Measurements from ENCODE around the gene SNRPE.

SNRPE gene

GRCh38 chr1:203860396-203861025, 888 bp upstream of the SNRPE start:
- Histone ChIP-seq H3K36me3 (replicated peaks; ENCODE audit: low read depth, low read length) (peaks cover 32% of the 10 kb centered on the region), H3K4me1 (ENCODE audit: low read length) (peaks cover 8% of the 10 kb centered on the region), H3K27me3 (ENCODE audit: low read depth, low read length) (no peaks in the 10 kb centered on the region), H3K9ac (ENCODE audit: low read length) (0 out of 2 replicates have a peak overlapping the region, but pooled peaks have one; percentile 8), H2AFZ (ENCODE audit: low read depth, low read length) (peak overlapping the region; percentile 8; the same call in 1 of the 2 replicates), H3K4me3 (ENCODE audit: low read length) (peak overlapping the region; percentile 86), H3K9me3 (ENCODE audit: insufficient read depth, low read length) (no peaks in the 10 kb centered on the region), H3K4me2 (ENCODE audit: low read length) (peak overlapping the region; percentile 23), H3K27ac (ENCODE audit: low read length) (no peak overlapping the region), H3K79me2 (ENCODE audit: low read length) (peaks cover 39% of the 10 kb centered on the region), H4K20me1 (ENCODE audit: insufficient read depth, low read length) (0 out of 2 replicates have a peak, but pooled peaks cover 4% of the 10 kb centered on the region)
- TF ChIP-seq CTCF (IDR thresholded peaks at IDR 0.05; ENCODE audit: low read depth, low read length) (no peak), EZH2phosphoT487 (IDR thresholded peaks at IDR 0.05; ENCODE audit: low read depth) (no peak)

- Histone ChIP-seq H4K20me1 (ENCODE audit: insufficient read depth, low read length) (no peaks in the 10 kb centered on the region), H3K4me2 (ENCODE audit: low read length) (no peak overlapping the region), H2AFZ (ENCODE audit: low read depth, low read length) (no peak overlapping the region), H3K9ac (ENCODE audit: low read length) (no peak overlapping the region), H3K4me3 (ENCODE audit: low read length) (no peak overlapping the region), H3K4me1 (ENCODE audit: low read length) (peaks cover 3% of the 10 kb centered on the region), H3K27me3 (ENCODE audit: low read depth, low read length) (no peaks in the 10 kb centered on the region), H3K79me2 (ENCODE audit: low read length) (peaks cover 31% of the 10 kb centered on the region), H3K9me3 (ENCODE audit: insufficient read depth, low read length) (no peaks in the 10 kb centered on the region), H3K36me3 (replicated peaks; ENCODE audit: low read depth, low read length) (peaks cover 57% of the 10 kb centered on the region), H3K27ac (ENCODE audit: low read length) (no peak overlapping the region)
- TF ChIP-seq EZH2phosphoT487 (IDR thresholded peaks at IDR 0.05; ENCODE audit: low read depth) (no peak), CTCF (IDR thresholded peaks at IDR 0.05; ENCODE audit: low read depth, low read length) (no peak)
Observed at GRCh38 chr1:203867802-203868201, 6.4 kb downstream of the SNRPE start.

GRCh38 chr1:203870245-203870644, 8.8 kb downstream of the SNRPE start:
- Histone ChIP-seq H3K79me2 (ENCODE audit: low read length) (0 out of 2 replicates have a peak, but pooled peaks cover 10% of the 10 kb centered on the region), H3K36me3 (replicated peaks; ENCODE audit: low read depth, low read length) (peaks cover 45% of the 10 kb centered on the region), H4K20me1 (ENCODE audit: insufficient read depth, low read length) (no peaks in the 10 kb centered on the region), H3K4me1 (ENCODE audit: low read length) (no peaks in the 10 kb centered on the region), H3K27me3 (ENCODE audit: low read depth, low read length) (no peaks in the 10 kb centered on the region), H3K9me3 (ENCODE audit: insufficient read depth, low read length) (no peaks in the 10 kb centered on the region), H2AFZ (ENCODE audit: low read depth, low read length) (no peak overlapping the region), H3K27ac (ENCODE audit: low read length) (no peak overlapping the region), H3K4me2 (ENCODE audit: low read length) (no peak overlapping the region), H3K4me3 (ENCODE audit: low read length) (no peak overlapping the region), H3K9ac (ENCODE audit: low read length) (no peak overlapping the region)
- no peak for TF ChIP-seq CTCF (IDR thresholded peaks at IDR 0.05; ENCODE audit: low read depth, low read length)
- TF ChIP-seq EZH2phosphoT487 (IDR thresholded peaks at IDR 0.05; ENCODE audit: low read depth): no peak

- Histone ChIP-seq H3K36me3 (replicated peaks; ENCODE audit: low read depth, low read length) (peaks cover 38% of the 10 kb centered on the region), H3K4me3 (ENCODE audit: low read length) (no peak overlapping the region), H3K27ac (ENCODE audit: low read length) (no peak overlapping the region), H3K79me2 (ENCODE audit: low read length) (0 out of 2 replicates have a peak, but pooled peaks cover 4% of the 10 kb centered on the region), H3K9ac (ENCODE audit: low read length) (no peak overlapping the region), H3K4me1 (ENCODE audit: low read length) (no peaks in the 10 kb centered on the region), H4K20me1 (ENCODE audit: insufficient read depth, low read length) (no peaks in the 10 kb centered on the region), H3K4me2 (ENCODE audit: low read length) (no peak overlapping the region), H2AFZ (ENCODE audit: low read depth, low read length) (no peak overlapping the region), H3K27me3 (ENCODE audit: low read depth, low read length) (no peaks in the 10 kb centered on the region), H3K9me3 (ENCODE audit: insufficient read depth, low read length) (no peaks in the 10 kb centered on the region)
- TF ChIP-seq EZH2phosphoT487 (IDR thresholded peaks at IDR 0.05; ENCODE audit: low read depth) (no peak), CTCF (IDR thresholded peaks at IDR 0.05; ENCODE audit: low read depth, low read length) (peak; percentile 59)
Observed at GRCh38 chr1:203871114-203871880, 9.9 kb downstream of the SNRPE start.

Measured in OCI-LY3 (cell line).